Esophagus mucosa (tissue), 1 donor: ENCODE data around the gene IGSF9B. TPM values are rescaled to one million over a fixed set of nuclear protein-coding genes. Genes with fewer than 3 reads are reported as not detected.

Source experiments
- ATAC-seq: fragments of 200-7000 bp; cut with Tn5 transposase; one replicate; pipeline ENCODE4 v1.9.1; 2020
- total RNA-seq: library from RNA; stranded (reverse); gene quantifications from one replicate; pipeline ENCODE4 v1.2.4, GENCODE V29; 2023
- donor health status: DM: yes; HTN: yes; CAD: no.

IGSF9B gene
- total RNA-seq, 1 donor from 2014 or later, result 1.5 TPM

GRCh38 chr11:133953547-133953946 is 3.2 kb downstream of the IGSF9B start:
- no peak for ATAC-seq

- no peak for ATAC-seq
These were observed 4.3 kb downstream of the IGSF9B start for GRCh38 chr11:133952199-133953190.

- no peak for ATAC-seq
These were observed 5.2 kb downstream of the IGSF9B start for GRCh38 chr11:133951327-133952198.

DNA sequence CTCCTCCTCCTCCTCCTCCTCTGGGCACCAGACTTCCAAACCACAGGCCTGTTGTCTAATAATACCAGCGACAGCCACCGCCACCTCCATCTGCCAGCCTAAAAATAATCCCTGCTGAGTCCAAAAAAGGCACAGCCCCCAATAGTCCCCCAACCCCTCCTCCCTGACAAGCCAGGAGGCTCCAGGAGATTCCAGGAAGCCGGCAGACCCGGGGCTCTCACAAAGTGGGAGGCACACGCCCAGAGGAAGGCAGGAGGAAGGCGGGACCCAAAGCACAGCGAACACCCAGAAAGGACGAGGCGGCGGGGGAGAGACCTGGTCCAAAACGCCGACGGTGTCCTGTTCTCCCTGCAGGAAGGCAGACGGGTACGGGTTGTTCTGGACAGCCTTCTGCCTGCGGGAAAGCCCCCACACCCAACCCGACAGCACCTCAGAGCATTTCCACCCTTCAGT is 5.9 kb downstream of the IGSF9B start:
- ATAC-seq, result no peak

DNA sequence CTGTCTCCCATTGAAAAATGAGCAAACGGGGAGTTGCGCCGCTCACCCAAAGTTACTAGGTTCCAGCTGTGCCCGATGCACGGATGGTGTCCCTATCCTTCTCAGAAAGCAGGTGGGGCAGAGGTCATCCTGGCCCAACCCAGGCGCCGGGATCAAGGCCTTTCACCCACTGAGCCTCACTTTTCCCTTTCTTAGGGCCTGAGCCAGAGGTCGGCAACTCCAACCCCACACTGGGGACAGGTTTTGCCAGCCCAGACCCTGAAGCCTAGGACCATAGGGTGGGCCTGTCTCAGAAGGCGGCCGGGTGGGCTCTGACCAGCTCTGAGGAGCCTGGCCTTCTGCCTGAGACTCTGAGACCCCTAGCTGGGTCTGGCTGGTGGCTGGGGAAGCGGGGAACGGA is 6.3 kb downstream of the IGSF9B start:
- ATAC-seq, result no peak

- no peak for ATAC-seq
These were observed 7.6 kb downstream of the IGSF9B start for GRCh38 chr11:133949129-133949528.

- no peak for ATAC-seq
These were observed 8.1 kb downstream of the IGSF9B start for GRCh38 chr11:133948711-133949110.

GRCh38 chr11:133947321-133947756 is 9.4 kb downstream of the IGSF9B start:
- peak; percentile 35 for ATAC-seq

DNA sequence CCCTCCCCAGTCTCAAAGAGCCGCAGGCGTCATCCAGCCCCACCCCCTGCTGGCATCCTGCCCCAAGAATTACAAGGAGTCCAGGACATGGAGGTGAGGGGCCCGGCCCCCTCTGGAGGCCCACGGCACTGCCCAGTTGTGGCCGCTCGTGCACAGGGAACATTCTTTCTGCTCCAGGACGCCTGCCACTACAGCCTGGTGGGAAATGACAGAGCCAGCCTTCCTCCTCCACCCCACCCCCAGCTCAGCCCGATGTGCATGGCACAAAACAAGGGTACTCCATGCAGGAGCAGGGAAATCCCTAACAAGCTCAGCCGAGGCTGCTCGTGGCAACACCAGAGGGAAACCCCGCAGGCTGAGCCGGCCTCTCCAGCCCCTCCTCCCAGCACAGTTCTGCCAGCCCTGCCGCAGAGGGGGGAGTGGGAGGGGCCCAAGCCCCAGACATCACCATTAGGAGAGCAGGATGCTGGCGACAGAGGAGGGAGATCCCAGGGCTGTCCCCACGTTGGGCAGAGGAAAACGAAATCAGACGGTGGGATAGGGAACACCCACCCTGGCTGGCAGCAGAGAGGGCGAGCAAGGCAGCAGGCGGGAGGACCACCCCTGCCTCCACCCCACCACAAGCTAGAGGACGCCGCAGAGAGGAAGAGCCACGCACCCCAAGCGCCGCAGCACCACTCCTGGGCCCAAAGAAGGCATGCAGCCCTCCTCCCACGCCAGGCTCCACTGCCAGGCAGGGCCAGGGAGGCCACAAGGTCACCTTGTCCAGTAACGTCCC is 10.0 kb downstream of the IGSF9B start:
- ATAC-seq, result no peak

DNA sequence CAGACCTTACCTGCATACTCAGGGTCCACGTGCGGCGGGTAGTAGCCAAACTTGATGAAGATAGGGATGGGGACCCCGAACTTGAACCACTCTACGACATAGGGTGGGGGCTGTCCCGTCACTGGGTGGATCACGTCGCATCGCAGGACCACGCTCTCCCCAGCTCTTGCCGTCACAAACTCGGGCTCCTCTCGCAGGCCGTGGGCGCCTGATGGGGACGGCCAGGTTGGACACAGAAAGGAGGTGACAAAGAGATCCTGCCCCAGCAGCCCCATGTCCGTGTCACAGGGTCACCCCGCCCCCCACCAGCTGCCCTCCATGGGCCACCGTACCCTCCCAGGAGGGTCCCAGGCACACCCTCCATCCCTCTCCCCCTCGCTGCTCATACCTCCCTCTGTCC is 10.7 kb downstream of the IGSF9B start:
- no peak for ATAC-seq

- peak; percentile 63 for ATAC-seq
These were observed 11.4 kb downstream of the IGSF9B start for GRCh38 chr11:133945087-133945974.

GRCh38 chr11:133943950-133944698 is 12.6 kb downstream of the IGSF9B start:
- no peak for ATAC-seq

GRCh38 chr11:133942577-133942976 is 14.2 kb downstream of the IGSF9B start:
- no peak for ATAC-seq

DNA sequence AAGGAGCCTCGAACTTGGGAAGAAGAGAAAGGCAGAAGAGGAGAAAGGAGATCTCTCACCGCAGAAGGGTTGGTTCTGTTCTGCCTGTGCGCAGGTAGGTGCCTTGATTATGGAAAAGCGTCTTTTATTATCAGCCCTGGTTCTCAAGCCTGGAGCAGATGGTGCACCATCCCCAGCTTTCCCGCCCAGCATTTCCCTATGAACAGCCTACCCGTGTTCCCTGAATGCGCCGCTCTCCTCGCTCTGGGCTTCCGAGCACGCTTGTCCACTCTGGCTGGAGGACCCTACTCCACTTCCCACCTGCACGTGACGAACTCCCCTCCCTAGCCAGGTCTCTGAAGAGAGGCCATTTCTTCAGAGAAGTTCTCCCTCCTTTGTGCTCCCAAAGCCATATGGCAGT is 15.2 kb downstream of the IGSF9B start:
- no peak for ATAC-seq

GRCh38 chr11:133940034-133940433 is 16.7 kb downstream of the IGSF9B start:
- ATAC-seq, result no peak

DNA sequence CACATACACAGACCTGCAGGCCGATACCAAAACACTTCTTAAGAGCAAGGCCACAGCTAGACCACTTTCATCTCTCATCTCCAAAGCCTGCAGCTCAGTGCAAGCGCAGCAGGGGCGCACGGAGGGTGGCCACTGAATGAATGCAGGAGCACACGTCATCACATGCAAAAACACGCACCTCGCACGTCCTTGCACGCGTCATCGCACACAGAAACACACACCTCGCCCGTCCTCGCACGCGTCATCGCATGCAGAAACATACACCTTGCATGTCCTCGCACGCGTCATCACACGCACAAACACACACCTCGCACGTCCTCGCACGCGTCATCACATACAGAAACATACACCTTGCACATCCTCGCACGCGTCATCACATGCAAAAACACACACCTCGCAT is 17.2 kb downstream of the IGSF9B start:
- no peak for ATAC-seq

DNA sequence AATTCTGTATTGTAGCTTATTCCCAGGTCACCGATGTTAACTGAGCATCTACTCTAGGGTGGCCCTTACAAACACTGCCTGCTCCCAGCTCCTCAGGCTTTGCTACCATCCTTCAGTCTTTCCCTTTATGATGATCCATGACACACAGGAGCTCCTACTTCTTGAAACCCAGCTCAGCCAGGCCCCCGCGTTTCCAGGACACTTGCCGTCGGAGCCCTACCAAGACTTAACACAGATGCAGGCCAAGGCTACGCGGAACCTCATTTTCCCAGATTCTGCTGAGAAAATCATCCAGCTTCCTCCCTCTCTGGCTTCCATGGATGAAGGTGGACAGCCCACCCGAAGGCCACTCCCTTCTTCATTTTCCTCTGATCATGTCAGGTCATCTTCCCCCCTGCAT is 18.6 kb downstream of the IGSF9B start:
- no peak for ATAC-seq

- ATAC-seq, result no peak
These were observed 19.3 kb downstream of the IGSF9B start for GRCh38 chr11:133937468-133937867.

DNA sequence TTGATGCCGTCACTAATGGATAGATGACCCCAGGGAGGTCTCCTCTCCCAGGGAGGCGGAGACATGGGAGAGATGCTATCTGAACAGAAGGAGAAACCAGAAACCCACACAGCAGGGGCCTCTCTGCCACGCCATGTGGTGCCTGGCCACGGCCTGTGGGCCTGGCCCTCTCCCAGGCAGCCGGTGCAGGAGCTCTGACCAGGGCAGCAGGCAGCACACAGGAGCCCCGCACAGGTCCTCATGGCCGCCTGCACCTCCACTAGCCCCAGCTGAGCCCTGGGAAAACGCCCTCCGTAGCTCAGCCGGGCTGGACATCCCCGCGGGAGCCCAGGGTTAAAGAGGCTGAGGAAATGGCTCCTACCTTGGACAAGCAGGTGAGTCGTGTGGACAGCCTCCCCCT is 19.8 kb downstream of the IGSF9B start:
- no peak for ATAC-seq

DNA sequence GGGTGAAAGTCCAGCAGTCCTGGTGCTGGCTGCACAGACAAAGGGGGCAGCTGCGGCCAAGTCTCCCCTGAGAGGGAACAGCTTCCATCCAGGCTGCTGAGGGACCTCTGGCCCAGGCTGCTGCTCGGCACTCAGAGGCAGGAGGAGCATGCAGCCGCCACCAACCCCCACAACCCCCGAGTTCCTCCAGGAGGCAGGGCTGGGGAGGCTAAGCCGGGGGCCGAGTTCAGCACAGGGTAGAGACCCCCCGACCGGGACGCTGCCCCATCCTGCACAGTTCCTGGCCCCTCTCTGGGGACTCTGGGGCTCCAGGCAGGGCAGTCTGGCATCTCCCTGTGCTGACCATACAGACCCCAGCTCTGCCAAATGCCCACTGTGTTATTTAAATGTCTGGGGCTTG is 20.2 kb downstream of the IGSF9B start:
- ATAC-seq, result no peak

DNA sequence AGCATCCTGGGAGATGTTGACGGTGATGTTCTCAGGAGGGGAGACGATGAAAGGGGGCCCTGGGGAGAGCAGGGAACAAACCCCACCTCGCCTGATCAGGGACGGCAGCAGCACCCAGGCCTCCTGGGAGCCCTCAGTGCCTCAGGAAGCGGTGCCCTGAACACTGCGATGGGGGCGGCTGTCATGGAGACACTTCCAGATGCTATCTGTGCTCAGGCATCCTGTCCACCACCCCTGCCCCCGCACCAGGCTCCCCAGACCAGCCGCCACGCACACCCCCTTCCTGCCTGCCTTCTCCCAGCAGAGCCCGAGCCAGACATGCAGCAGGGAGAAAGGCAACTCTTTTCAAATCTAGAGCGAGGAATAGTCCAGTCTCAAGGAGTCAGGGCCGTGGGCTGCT is 20.6 kb downstream of the IGSF9B start:
- no peak for ATAC-seq
